Measurements from ENCODE around the gene ATG14.

DNA sequence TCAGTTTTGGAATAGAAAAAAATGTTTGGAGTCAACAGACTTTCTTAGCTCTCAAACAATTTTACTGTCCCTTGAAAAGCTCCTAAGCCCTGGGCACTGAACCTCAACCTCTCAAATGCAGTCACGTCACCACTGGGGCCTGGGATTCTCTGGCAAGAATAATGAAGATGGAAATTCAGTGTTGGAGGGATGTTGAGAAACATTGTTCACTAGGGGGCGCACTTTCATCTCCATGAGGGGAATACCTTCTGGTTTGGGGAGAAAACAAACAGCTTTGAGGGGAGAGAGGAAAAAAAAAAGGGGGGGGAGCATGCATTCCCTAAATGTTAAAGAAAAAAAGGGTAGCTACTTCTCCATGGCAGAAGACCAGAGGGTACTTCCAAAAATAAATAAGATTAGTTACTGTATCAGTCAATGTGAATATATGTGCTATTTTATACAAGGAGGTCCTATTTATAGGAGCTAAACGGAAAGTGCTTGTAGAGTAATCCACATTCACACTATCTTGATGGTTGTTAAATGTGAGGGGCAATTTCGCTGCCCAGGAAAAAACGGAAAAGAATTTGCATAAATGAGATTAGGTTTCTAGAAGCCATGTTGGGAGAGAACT lies 34.6 kb upstream of the ATG14 start:
- no peak for TF ChIP-seq POLR2A (IDR thresholded peaks at IDR 0.05; ENCODE audit: low read depth, low read length)
- no peak for TF ChIP-seq TAF1 (IDR thresholded peaks at IDR 0.05; ENCODE audit: borderline replicate concordance, low read depth, low read length)

All from GM12892 (cell line).